BE2C (cell line): ENCODE results near the gene HBB.
"Not testable (repeated sequence)": the region's sequence is repeated elsewhere in the genome, so short reads cannot be mapped to it uniquely, and the experiment has no call there.

Experiments used
- DNase-seq: peaks from one replicate; pipeline ENCODE4 v3.0.0-alpha.2; 2020
- H3K27me3 ChIP-seq: fragments of 250-450 bp; sonication (Bioruptor Pico); 2 replicates; pipeline ENCODE4 v1.5.1; 2020; ENCODE audit warnings: mild to moderate bottlenecking
- H3K36me3 ChIP-seq: fragments of 250-450 bp; sonication (Bioruptor Pico); 2 replicates; pipeline ENCODE4 v1.5.1; 2020; ENCODE audit warnings: mild to moderate bottlenecking
- H3K4me1 ChIP-seq: fragments of 250-450 bp; sonication (Bioruptor Pico); 2 replicates; pipeline ENCODE4 v1.5.1; 2020
- H3K4me3 ChIP-seq: 2 replicates; pipeline ENCODE4 v1.5.1; 2011; ENCODE audit warnings: low read depth, low read length
- H3K9me3 ChIP-seq: fragments of 250-450 bp; sonication (Bioruptor Pico); 2 replicates; pipeline ENCODE4 v1.5.1; 2020
- CTCF ChIP-seq: IDR thresholded peaks from 2 replicates; pipeline ENCODE4 v1.5.1; 2012; ENCODE audit warnings: mild to moderate bottlenecking, low read depth, low read length

Gene HBB

GRCh38 chr11:5267033-5267563 is 40.2 kb upstream of the HBB start:
- H3K9me3 ChIP-seq = no peaks in the 10 kb centered on the region
- H3K27me3 ChIP-seq = no peaks in the 10 kb centered on the region
- H3K4me1 ChIP-seq = no peaks in the 10 kb centered on the region
- H3K4me3 ChIP-seq = no peak overlapping the region
- no peaks in the 10 kb centered on the region for H3K36me3 ChIP-seq
- no peak for DNase-seq
- TF ChIP-seq CTCF = no peak

- no peak for TF ChIP-seq CTCF
- no peak overlapping the region for H3K4me3 ChIP-seq
- H3K27me3 ChIP-seq = no peaks in the 10 kb centered on the region
- no peak for DNase-seq
- no peaks in the 10 kb centered on the region for H3K4me1 ChIP-seq
- H3K36me3 ChIP-seq = no peaks in the 10 kb centered on the region
- H3K9me3 ChIP-seq = no peaks in the 10 kb centered on the region
Observed at GRCh38 chr11:5266609-5267008, 39.7 kb upstream of the HBB start.

DNA sequence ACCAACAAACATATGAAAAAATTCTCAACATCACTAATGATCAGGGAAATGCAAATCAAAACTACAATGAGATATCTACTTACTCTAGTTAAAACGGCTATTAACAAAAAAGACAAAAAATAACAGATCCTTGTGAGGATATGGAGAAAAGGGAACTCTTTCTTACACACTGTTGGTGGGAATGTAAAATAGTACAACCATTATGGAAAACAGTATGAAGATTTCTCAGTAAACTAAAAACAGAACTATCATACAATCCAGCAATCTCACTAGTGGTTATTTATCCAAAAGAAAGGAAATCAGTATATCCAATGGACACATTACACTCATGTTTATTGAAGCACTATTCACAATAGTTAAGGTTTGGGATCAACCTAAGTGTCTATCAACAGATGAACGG is 39.0 kb upstream of the HBB start:
- TF ChIP-seq CTCF = no peak
- Histone ChIP-seq H3K9me3 (no peaks in the 10 kb centered on the region), H3K4me1 (no peaks in the 10 kb centered on the region), H3K4me3 (no peak overlapping the region), H3K27me3 (no peaks in the 10 kb centered on the region), H3K36me3 (no peaks in the 10 kb centered on the region)
- DNase-seq = no peak

- DNase-seq = no peak
- no peaks in the 10 kb centered on the region for H3K4me1 ChIP-seq
- H3K9me3 ChIP-seq = no peaks in the 10 kb centered on the region
- H3K27me3 ChIP-seq = no peaks in the 10 kb centered on the region
- H3K36me3 ChIP-seq = no peaks in the 10 kb centered on the region
- TF ChIP-seq CTCF = no peak
- no peak overlapping the region for H3K4me3 ChIP-seq
Observed at GRCh38 chr11:5258543-5259262, 31.8 kb upstream of the HBB start.

DNA sequence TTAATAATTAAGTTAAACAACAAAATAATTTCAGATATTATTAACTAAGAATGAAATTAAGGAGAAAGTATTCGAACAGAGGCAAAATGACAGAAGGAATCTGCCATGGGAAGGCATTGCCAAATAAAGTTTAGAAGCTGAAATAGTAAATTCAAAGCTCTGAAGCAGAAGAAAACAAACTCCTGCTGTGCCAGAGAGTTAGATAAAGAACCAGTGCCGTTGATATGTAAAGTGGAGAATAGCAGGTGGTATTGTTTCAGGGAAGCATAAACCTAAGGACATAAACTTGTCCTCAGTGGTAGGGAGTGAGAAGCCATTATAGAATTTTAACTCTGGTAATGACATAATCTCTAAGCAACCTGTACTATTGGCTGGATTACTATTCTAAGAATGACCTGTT is 30.4 kb upstream of the HBB start:
- Histone ChIP-seq H3K4me3 (no peak overlapping the region), H3K4me1 (no peaks in the 10 kb centered on the region), H3K9me3 (no peaks in the 10 kb centered on the region), H3K27me3 (no peaks in the 10 kb centered on the region), H3K36me3 (no peaks in the 10 kb centered on the region)
- TF ChIP-seq CTCF = no peak
- no peak for DNase-seq

DNA sequence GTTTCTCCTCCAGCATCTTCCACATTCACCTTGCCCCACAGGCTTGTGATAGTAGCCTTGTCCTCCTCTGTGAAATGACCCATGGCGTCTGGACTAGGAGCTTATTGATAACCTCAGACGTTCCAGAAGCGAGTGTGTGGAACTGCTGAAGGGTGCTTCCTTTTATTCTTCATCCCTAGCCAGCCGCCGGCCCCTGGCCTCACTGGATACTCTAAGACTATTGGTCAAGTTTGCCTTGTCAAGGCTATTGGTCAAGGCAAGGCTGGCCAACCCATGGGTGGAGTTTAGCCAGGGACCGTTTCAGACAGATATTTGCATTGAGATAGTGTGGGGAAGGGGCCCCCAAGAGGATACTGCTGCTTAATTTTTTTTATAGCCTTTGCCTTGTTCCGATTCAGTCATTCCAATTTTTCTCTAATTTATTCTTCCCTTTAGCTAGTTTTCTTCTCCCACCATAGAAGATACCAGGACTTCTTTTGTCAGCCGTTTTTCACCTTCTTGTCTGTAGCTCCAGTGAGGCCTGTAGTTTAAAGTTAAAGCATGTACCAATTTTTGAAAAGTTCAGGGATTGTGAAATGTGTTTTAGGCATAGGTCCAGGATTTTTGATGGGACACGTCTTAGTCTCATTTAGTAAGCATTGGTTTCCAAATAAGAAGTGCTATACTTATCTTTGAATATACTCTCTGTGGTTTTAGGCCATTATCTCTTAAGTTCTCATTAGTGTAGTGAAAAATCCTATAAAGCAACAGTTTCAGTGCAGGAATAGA is 28.0 kb upstream of the HBB start, which contains the start of gene HBG2:
Gene HBG2, minus strand, starts transcription at position 136 of the 768 bp plus-strand sequence. Its CDS starts 53 bp downstream, at position 83.
- DNase-seq, H3K9me3 ChIP-seq, H3K27me3 ChIP-seq, H3K4me3 ChIP-seq, H3K4me1 ChIP-seq, H3K36me3 ChIP-seq: not testable (repeated sequence)

DNA sequence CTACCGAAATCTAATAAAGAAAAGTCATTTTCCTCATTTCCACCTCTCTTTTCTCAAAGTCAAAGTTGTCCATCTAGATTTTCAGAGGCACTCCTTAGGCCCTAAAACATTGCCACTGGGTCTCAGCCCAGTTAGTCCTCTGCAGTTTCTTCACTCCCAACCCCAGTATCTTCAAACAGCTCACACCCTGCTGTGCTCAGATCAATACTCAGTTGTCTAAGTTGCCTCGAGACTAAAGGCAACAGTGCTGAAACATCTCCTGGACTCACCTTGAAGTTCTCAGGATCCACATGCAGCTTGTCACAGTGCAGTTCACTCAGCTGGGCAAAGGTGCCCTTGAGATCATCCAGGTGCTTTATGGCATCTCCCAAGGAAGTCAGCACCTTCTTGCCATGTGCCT is 27.2 kb upstream of the HBB start:
- not testable (repeated sequence) for H3K36me3 ChIP-seq, H3K4me3 ChIP-seq, DNase-seq, H3K27me3 ChIP-seq, H3K9me3 ChIP-seq, H3K4me1 ChIP-seq

DNA sequence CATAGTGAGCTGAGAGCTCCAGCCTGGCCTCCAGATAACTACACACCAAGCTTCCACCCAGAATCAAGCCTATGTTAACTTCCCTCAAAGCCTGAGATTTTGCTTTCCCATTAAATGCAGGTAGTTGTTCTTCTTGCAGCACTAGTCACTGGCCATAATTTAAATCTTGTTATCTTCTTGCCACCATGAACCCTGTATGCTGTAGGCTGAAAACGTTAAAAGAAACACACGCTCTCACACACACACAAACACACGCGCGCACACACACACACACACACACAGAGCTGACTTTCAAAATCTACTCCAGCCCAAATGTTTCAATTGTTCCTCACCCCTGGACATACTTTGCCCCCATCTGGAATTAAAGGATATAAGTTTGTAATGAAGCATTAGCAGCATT is 26.6 kb upstream of the HBB start:
- not testable (repeated sequence) for H3K27me3 ChIP-seq, H3K9me3 ChIP-seq, DNase-seq, H3K4me1 ChIP-seq, H3K36me3 ChIP-seq, H3K4me3 ChIP-seq
